ENCODE results near the gene THADA. TPM values are rescaled to one million over a fixed set of nuclear protein-coding genes. Genes with fewer than 3 reads are reported as not detected.

Gene THADA
- polyA plus RNA-seq, 3 donors from 2014 or later = 4.2 to 16.2 (median 8.9) TPM

DNA sequence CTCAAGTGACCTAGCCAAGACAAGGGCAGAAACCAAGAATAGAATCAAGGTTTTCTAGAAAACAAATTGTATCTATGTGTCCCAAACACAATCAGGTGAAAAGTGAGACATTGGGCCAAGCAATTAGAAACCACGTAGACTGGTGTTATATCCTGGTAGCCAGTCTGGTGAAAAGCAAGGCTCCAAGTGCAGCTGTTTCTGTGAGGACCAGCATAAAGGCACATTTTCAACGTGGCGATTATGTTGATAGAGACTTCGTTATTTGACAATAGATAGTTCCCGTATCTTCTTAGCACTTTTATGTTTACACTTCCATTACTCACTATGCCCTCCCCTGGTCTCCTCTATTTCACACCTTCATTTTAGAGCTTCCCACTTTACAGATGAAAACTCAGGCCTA lies 266.2 kb downstream of the THADA start:
- no peaks in the 10 kb centered on the region for H3K9me3 Mint-ChIP-seq
- no peak for DNase-seq
- H3K27me3 Mint-ChIP-seq (ENCODE audit: low read depth in 3 of 3) = peaks cover 0 to 2% (median 0%) of the 10 kb centered on the region in 3 donors
- no peak overlapping the region for H3K4me3 Mint-ChIP-seq
- H3K27ac Mint-ChIP-seq = no peak overlapping the region
- H3K4me1 Mint-ChIP-seq = no peaks in the 10 kb centered on the region
- peaks cover 18 to 31% (median 20%) of the 10 kb centered on the region in 3 donors for H3K36me3 Mint-ChIP-seq

DNA sequence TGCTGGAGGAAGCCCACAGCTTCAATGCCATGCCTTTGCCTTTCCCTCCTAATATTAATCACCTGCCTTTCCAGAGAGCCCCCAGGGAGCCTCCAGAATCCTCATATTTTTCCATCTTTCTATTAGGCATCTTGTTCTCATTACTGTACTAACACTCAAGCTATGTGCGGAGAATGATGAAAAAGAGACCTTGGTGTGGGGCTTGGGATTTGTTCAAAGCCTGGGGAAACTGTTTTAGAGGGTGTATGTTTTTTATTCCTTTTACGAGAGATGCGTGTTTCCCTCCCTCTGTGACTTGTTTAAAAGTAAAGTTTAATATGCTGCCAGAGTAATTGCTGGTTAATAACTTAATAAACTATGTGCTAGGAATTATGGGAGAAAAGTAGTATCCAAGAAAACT lies 267.0 kb downstream of the THADA start:
- no peak overlapping the region for H3K4me3 Mint-ChIP-seq
- peaks cover 0 to 2% (median 0%) of the 10 kb centered on the region in 3 donors for H3K27me3 Mint-ChIP-seq (ENCODE audit: low read depth in 3 of 3)
- peaks cover 18 to 32% (median 18%) of the 10 kb centered on the region in 3 donors for H3K36me3 Mint-ChIP-seq
- no peak for DNase-seq
- no peak overlapping the region for H3K27ac Mint-ChIP-seq
- H3K9me3 Mint-ChIP-seq = no peaks in the 10 kb centered on the region
- no peaks in the 10 kb centered on the region for H3K4me1 Mint-ChIP-seq

DNA sequence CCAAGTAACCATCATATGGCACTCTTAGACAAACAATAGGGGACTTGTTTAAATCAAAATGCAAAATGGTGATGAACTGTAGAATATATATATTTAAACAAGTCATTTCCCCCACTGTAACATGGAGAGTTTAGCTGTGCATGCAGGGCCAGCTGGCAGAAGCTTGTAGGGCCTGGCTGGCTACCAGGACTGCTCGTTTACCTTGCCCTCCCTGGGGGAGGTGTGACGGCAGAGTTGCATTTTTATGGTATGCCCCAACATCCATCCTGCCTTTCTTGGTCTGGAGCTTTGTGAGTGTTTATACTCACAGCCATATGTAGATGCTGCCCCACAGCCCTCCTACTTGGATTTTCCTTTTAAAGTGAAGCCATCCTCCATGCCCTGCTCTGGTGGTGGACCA lies 267.7 kb downstream of the THADA start:
- H3K27me3 Mint-ChIP-seq (ENCODE audit: low read depth in 3 of 3) = no peaks in the 10 kb centered on the region
- DNase-seq = no peak
- H3K9me3 Mint-ChIP-seq = no peaks in the 10 kb centered on the region
- H3K4me3 Mint-ChIP-seq = no peak overlapping the region
- H3K27ac Mint-ChIP-seq = no peak overlapping the region
- no peaks in the 10 kb centered on the region for H3K4me1 Mint-ChIP-seq
- peaks cover 15 to 32% (median 23%) of the 10 kb centered on the region in 3 donors for H3K36me3 Mint-ChIP-seq

DNA sequence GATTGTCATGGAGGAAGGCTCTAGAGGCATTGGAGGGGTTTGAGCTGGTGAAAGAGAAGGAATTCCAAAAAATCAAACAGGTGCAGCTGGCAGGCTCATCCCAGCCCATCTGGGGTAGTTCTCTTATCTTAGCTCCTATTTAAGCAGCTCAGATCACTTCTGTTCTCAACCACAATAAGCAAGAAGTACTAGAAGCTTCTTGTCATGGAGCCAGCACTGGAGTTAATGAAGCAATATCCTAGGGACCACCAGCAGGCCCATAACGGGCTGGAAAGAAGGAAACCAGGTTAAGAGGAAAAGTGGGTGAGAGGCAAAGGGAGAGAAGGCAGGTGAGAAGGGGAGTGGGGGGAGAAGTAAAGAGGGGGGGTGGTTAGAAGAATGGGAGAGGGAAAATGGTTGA lies 268.7 kb downstream of the THADA start:
- no peak for DNase-seq
- H3K36me3 Mint-ChIP-seq = peaks cover 5 to 25% (median 14%) of the 10 kb centered on the region in 3 donors
- H3K4me1 Mint-ChIP-seq = no peaks in the 10 kb centered on the region
- no peak overlapping the region for H3K4me3 Mint-ChIP-seq
- no peaks in the 10 kb centered on the region for H3K9me3 Mint-ChIP-seq
- no peak overlapping the region for H3K27ac Mint-ChIP-seq
- H3K27me3 Mint-ChIP-seq (ENCODE audit: low read depth in 3 of 3) = no peaks in the 10 kb centered on the region

DNA sequence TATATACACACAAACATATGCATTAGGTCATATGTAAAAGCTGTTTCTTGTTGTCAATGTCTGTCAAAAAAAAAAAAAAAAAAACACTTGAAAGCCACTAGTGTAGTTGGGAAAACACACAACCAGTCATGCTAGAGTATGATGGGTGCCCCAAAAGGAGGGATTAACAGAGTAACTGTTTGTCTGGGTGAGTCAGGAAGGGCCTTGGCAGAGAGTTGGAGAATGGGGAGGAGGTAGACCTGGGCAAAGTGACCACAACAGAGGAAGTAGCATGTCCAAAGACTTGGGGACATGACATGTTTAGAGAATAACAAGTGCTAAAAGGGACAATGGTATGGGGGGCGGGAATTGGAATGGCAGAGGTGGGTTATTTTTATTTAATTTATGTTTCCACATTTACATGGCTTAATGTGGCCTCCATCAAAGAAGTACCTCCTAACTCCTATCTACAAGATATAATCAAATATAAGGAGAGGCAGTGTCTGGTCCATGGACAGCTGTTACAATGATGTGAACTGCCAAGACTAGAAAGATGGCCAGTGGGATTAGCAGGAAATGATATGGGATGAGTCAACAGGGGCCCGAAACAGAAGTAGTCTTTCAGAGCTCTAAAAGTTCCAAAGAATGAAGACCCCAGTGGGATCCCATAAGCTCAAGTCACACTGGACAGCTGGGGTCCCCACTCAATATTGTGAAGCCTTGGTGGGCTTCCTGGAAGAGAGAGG lies 269.6 kb downstream of the THADA start:
- peaks cover 8 to 29% (median 13%) of the 10 kb centered on the region in 3 donors for H3K36me3 Mint-ChIP-seq
- H3K4me1 Mint-ChIP-seq = no peaks in the 10 kb centered on the region

DNA sequence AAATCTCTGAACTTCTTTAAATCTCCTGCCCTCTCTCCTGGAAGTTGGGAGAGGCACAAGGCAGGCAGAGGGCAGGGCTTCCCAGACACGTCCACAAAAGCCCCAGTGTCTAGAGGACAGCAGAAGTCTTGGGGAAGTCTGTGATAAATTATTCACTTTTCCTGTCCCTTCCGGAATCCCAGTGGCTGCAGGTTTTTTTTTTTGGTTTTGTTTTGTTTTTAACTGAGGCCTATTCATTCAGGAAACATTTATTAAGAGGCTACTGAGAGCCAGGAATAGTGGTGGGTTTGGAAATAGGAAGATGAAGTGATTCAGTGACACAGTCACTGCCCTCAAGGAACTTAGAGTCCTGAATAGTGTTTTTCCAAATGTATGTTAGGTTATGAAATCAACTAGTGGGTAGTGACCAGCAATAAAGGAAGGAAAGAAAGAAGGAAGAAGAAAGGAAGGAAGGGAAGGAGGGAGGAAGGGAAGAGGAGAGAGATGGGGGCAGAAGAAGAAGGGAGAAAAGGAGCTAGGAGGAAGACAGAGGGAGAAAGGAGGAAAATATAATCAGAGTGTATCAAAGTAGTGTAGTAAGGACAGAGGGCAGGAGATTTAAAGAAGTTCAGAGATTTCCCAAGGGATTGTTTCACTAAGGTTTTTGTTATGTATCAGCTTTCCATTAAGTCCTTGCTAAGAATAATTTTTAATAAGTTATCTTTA lies 270.6 kb downstream of the THADA start:
- Mint-ChIP-seq H3K9me3 (no peaks in the 10 kb centered on the region), H3K4me3 (no peak overlapping the region), H3K36me3 (peaks cover 8 to 31% (median 21%) of the 10 kb centered on the region in 3 donors), H3K27ac (no peak overlapping the region), H3K4me1 (no peaks in the 10 kb centered on the region), H3K27me3 (ENCODE audit: low read depth in 3 of 3) (no peaks in the 10 kb centered on the region)
- DNase-seq = no peak

More for the DNA sequence above, 269.6 kb downstream of the THADA start:
- Mint-ChIP-seq H3K27ac (no peak overlapping the region), H3K9me3 (no peaks in the 10 kb centered on the region), H3K27me3 (ENCODE audit: low read depth in 3 of 3) (no peaks in the 10 kb centered on the region), H3K4me3 (no peak overlapping the region)
- DNase-seq = no peak

DNA sequence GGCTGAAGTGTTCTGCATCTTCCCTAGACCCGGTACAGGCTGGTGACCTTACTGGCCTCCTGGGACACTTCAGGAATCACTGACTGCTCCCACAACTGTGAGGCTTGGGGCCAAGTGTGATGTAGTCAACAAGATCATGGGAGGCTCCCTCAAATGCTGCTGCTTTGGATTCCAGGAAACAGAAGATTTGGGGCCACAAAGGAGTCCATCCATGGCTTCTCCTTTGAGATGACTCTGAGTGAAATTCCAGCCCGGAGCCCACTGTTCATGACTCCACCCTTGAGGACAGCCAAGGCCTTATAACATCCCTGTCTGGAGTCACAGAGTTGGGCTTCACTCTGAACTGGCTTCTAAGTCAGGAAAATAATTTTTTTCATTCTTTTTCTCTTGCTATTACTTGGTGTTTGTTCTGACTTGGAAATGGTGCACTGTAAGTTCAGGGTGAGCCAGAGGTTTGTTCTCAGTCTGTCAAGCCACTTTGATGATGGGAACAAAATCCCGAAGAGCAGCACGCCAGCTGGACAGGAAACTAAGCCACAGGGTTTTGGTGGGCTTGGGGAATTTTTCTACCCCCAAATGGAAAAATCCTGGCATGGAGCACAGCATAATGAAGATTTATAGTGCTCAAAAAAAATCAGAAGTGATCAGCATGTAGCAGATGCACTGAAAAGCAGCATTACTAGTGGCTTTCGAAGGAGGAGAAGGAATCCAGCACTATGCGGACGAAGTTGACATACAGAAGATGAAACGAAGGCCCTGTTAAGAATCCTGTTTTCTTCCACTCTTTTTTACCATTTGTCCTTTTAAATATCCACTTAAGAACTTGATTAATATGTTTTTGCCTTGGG lies 271.4 kb downstream of the THADA start:
- no peaks in the 10 kb centered on the region for H3K27me3 Mint-ChIP-seq (ENCODE audit: low read depth in 3 of 3)
- DNase-seq = no peak
- H3K9me3 Mint-ChIP-seq = no peaks in the 10 kb centered on the region
- peaks cover 8 to 32% (median 29%) of the 10 kb centered on the region in 3 donors for H3K36me3 Mint-ChIP-seq
- H3K4me1 Mint-ChIP-seq = no peaks in the 10 kb centered on the region
- H3K27ac Mint-ChIP-seq = no peak overlapping the region
- H3K4me3 Mint-ChIP-seq = no peak overlapping the region

DNA sequence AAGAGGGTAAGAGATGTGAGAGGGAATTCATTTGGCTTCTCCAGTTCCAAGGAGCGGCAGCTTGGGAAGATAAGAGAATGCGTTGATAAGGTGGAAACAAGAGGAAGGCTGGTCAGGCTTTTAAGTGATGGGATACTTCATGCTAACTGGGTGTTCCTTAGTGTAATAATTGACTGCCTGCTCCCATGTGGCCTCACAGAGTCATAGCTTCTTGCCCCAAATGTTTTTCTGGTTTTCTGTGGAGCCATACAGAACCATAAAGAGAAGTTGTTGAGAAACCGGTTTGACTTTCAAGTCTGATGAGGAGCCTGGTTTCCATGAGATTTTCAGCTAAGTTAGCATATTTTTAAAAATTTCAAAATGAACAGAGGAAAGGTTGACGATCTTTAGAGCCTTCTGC lies 272.0 kb downstream of the THADA start:
- no peak for DNase-seq
- Mint-ChIP-seq H3K9me3 (no peaks in the 10 kb centered on the region), H3K4me3 (no peak overlapping the region), H3K36me3 (peaks cover 8 to 36% (median 33%) of the 10 kb centered on the region in 3 donors), H3K27ac (no peak overlapping the region), H3K4me1 (no peaks in the 10 kb centered on the region), H3K27me3 (ENCODE audit: low read depth in 3 of 3) (no peaks in the 10 kb centered on the region)

DNA sequence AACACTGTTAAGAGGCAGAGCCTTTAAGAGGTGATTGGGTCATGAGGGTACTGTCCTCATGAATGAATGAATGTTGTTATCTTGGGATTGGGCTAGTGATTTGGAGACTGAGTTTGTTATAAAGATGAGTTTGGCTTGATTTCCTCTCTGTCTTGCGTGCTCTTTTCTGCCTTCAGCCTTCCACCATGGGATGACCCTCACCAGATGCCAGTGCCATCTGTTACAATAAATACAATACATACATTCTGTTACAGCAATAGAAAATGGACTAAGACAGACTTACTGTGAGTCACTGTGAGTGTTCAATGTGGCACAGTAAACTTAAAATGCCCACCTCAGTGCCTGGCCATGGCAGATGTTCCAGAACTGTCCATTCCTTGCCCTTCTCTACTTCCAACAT lies 274.4 kb downstream of the THADA start:
- H3K27me3 Mint-ChIP-seq (ENCODE audit: low read depth in 3 of 3) = no peaks in the 10 kb centered on the region
- no peak overlapping the region for H3K27ac Mint-ChIP-seq
- H3K4me1 Mint-ChIP-seq = no peaks in the 10 kb centered on the region
- no peaks in the 10 kb centered on the region for H3K9me3 Mint-ChIP-seq
- no peak overlapping the region for H3K4me3 Mint-ChIP-seq
- DNase-seq = no peak
- peaks cover 8 to 33% (median 32%) of the 10 kb centered on the region in 3 donors for H3K36me3 Mint-ChIP-seq

DNA sequence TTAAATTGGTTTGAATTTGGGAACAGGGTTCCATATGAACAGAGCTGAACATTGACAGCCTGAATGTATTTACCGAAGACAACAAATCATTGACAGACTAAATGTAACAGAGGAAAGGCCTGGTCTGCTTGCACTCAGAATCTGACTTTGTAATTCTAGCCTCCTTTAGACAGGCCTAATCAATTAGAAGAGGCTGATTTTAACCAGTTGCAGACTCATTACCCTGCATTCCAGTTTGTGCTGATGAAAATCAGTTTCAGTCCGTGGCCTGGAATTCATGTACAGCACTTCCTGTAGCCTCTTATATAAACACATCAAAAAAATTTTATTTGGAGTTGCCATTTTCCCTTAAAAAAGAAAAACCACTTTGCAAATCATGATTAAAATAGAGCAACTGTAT lies 276.3 kb downstream of the THADA start:
- Mint-ChIP-seq H3K27ac (no peak overlapping the region), H3K27me3 (ENCODE audit: low read depth in 3 of 3) (no peaks in the 10 kb centered on the region), H3K9me3 (no peaks in the 10 kb centered on the region), H3K4me3 (no peak overlapping the region), H3K4me1 (peaks cover 4 to 5% of the 10 kb centered on the region in 2 donors), H3K36me3 (peaks cover 3 to 29% (median 16%) of the 10 kb centered on the region in 3 donors)
- DNase-seq = no peak

DNA sequence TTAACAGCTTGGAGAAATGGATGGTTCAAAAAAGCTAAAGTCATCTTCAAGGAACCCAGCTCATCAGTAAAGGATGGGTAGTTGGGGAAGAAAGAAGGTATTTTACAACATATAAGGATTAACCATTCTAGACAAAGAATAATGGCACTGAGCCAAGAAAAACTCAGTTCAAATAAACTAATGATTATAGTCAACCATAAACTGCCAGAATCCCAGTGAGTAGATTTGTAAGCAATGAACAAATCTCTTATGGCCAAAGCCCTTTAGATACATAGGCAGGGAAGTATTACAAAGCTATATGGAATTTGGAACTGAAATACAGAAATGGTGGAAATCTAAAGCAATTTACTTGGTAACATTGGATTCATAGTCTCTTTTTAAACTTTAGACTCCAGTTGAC lies 277.0 kb downstream of the THADA start:
- peaks cover 4 to 5% of the 10 kb centered on the region in 2 donors for H3K4me1 Mint-ChIP-seq
- H3K27ac Mint-ChIP-seq = no peak overlapping the region
- DNase-seq = no peak
- H3K36me3 Mint-ChIP-seq = peaks cover 3 to 28% (median 16%) of the 10 kb centered on the region in 3 donors
- no peak overlapping the region for H3K4me3 Mint-ChIP-seq
- no peaks in the 10 kb centered on the region for H3K9me3 Mint-ChIP-seq
- H3K27me3 Mint-ChIP-seq (ENCODE audit: low read depth in 3 of 3) = no peaks in the 10 kb centered on the region

DNA sequence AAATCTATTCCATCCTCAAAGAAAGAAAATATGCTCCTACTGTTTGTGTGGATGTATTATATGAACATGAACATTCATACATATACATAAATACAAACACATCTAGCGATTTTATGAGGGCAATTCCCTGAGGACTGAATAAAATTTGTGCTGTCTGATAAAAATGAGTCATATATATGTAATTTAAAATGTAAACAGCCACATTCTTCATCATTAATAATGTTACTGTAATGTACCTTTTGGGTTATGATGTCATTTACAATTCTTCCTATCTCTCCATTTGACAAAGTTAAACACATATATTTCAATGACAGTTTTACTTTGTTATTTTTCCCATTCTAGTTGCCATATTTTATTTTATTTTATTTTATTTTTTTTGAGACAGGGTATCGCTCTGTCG lies 278.2 kb downstream of the THADA start:
- H3K4me3 Mint-ChIP-seq = no peak overlapping the region
- no peak overlapping the region for H3K27ac Mint-ChIP-seq
- no peak for DNase-seq
- peaks cover 4 to 5% of the 10 kb centered on the region in 2 donors for H3K4me1 Mint-ChIP-seq
- no peaks in the 10 kb centered on the region for H3K27me3 Mint-ChIP-seq (ENCODE audit: low read depth in 3 of 3)
- peaks cover 3 to 24% (median 16%) of the 10 kb centered on the region in 3 donors for H3K36me3 Mint-ChIP-seq
- H3K9me3 Mint-ChIP-seq = no peaks in the 10 kb centered on the region

DNA sequence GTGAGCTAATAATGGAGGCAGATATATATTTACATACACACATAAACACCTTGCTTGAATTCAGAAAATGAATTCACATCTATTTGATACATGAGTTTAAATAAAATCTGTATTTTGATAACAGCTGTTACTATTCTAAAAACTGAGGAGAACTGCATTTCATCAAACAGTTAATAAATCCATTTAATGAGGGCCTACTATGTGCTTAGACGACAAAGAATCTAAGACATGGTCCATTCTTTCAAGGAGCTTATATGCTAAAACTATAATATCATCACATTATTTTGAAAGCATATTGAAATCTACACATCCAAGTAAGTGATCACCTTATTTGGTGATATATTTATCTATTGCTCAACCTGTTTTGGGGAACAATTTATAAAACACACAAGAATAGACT lies 278.6 kb downstream of the THADA start:
- Mint-ChIP-seq H3K27ac (no peak overlapping the region), H3K9me3 (no peaks in the 10 kb centered on the region), H3K36me3 (peaks cover 3 to 24% (median 16%) of the 10 kb centered on the region in 3 donors), H3K27me3 (ENCODE audit: low read depth in 3 of 3) (no peaks in the 10 kb centered on the region), H3K4me3 (no peak overlapping the region), H3K4me1 (peaks cover 4 to 5% of the 10 kb centered on the region in 2 donors)
- no peak for DNase-seq

DNA sequence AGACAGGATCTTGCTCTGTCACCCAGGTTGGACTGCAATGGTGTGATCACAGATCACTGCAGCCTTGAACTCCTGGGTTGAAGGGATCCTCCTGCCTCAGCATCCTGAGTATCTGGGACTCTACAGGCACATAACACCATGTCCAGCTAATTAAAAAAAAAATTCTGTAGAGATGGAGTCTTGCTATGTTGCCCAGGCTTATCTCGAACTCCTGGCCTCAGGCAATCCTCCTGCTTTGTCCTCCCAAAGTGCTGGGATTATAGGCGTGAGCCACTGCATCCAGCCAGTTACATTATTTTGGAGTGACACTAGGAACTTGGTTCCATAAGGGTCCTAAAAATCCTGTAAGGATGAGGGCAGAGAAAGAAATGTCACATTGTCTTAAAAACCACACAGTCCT lies 280.4 kb downstream of the THADA start:
- Mint-ChIP-seq H3K9me3 (no peaks in the 10 kb centered on the region), H3K27me3 (ENCODE audit: low read depth in 3 of 3) (no peaks in the 10 kb centered on the region), H3K4me3 (no peak overlapping the region), H3K4me1 (peaks cover 4 to 5% of the 10 kb centered on the region in 2 donors), H3K36me3 (peaks cover 0 to 14% (median 11%) of the 10 kb centered on the region in 3 donors), H3K27ac (no peak overlapping the region)
- DNase-seq = no peak

Data from immature natural killer cell (primary cell).